ENCODE measurements around the gene GNA15. TPM values are rescaled to one million over a fixed set of nuclear protein-coding genes. Genes with fewer than 3 reads are reported as not detected.

The GNA15 gene
- total and polyA plus RNA-seq, 2 donors (not counting 3 experiments of a cell fraction or from before 2014, with no cell fraction given) = 0.17 TPM; not detected in 1

DNA sequence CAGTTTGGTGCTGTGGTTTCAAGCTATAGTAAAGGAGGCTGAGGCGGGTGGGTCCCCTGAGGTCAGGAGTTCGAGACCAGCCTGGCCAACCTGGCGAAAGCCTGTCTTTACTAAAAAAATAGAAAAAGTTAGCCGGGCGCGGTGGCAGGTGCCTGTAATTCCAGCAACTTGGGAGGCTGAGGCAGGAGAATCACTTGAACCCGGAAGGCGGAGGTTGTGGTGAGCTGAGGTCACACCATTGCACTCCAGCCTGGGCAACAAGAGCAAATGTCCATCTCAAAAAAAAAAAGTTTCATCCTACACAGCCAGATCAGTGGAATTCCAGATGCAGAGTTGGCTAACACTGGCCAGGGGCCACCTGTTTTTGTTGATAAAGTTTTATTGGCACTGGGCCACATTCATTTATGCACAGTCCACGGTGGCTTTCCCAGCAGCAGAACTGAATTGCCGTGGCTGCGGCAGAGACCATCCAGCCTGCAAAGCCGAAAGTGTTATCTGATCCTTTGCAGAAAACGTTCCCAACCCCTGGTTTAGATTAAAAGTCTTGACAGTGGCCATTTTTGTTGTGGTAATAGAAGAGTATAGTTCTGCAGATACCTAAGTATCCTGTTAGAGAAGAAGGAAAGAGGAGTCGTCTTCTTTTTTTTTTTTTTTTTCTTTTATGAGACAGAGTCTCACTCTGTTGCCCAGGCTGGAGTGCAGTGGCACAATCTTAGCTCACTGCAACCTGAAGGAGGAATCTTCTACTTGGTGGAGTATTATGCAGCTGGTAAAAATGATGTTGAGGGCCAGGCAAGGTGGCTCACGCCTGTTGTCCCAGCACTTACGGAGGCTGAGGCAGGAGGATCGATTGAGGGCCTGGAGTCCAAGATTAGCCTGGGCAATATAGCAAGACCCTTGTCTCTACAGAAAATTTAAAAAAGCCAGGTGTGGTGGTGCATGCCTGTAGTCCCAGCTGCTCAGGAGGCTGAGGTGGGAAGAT, 58.6 kb downstream of the GNA15 start:
- Histone ChIP-seq H2AFZ (ENCODE audit: low read depth, low read length) (no peak overlapping the region), H3K4me2 (ENCODE audit: insufficient read depth, low read length) (no peak overlapping the region), H3K4me3 (replicated peaks in 1 of 3; ENCODE audit: insufficient read depth in 1 of 3, low read depth in 1 of 3, low read length in 3 of 3) (no peak overlapping the region), H3K79me2 (ENCODE audit: control insufficient read depth, insufficient read depth, low read length) (peaks cover 22% of the 10 kb centered on the region), H3K9me1 (replicated peaks; ENCODE audit: control insufficient read depth, extremely low read depth, insufficient read depth, low read length) (no peaks in the 10 kb centered on the region), H3K9me3 (replicated peaks; ENCODE audit: control insufficient read depth, insufficient read depth, low read length) (no peaks in the 10 kb centered on the region), H3K4me1 (ENCODE audit: control insufficient read depth, extremely low read depth, insufficient read depth, low read length) (no peaks in the 10 kb centered on the region), H4K20me1 (replicated peaks; ENCODE audit: control insufficient read depth, extremely low read depth, insufficient read depth, low read length) (no peaks in the 10 kb centered on the region), H3K27ac (ENCODE audit: insufficient read depth, low read depth, low read length) (no peak overlapping the region), H3K9ac (replicated peaks; ENCODE audit: extremely low read depth, insufficient read depth, low read length) (no peak overlapping the region), H3K36me3 (ENCODE audit: control insufficient read depth in 2 of 2, extremely low read depth in 1 of 2, insufficient read depth in 2 of 2, low read length in 2 of 2) (peaks cover 0 to 8% of the 10 kb centered on the region in 2 experiments), H3K27me3 (ENCODE audit: control insufficient read depth in 2 of 2, insufficient read depth in 2 of 2, low read length in 2 of 2) (no peaks in the 10 kb centered on the region)
- TF ChIP-seq POLR2A (IDR thresholded peaks at IDR 0.05; ENCODE audit: low read depth, low read length) (no peak), FOS (IDR thresholded peaks at IDR 0.05; ENCODE audit: borderline replicate concordance, insufficient read depth, low read length) (no peak), POLR2AphosphoS5 (IDR thresholded peaks at IDR 0.05; ENCODE audit: insufficient read depth, low read depth, low read length) (no peak), MYC (IDR thresholded peaks at IDR 0.05; ENCODE audit: low read depth, low read length) (no peak), GATA2 (IDR thresholded peaks at IDR 0.05; ENCODE audit: insufficient read depth, insufficient read length, low read depth, low read length) (no peak), JUN (IDR thresholded peaks at IDR 0.05; ENCODE audit: borderline replicate concordance, insufficient read depth, insufficient read length, low read depth) (no peak), EZH2 (IDR thresholded peaks at IDR 0.05; ENCODE audit: borderline replicate concordance, low read depth, low read length, severe bottlenecking) (no peak)
- TF ChIP-seq, protein P1, sequence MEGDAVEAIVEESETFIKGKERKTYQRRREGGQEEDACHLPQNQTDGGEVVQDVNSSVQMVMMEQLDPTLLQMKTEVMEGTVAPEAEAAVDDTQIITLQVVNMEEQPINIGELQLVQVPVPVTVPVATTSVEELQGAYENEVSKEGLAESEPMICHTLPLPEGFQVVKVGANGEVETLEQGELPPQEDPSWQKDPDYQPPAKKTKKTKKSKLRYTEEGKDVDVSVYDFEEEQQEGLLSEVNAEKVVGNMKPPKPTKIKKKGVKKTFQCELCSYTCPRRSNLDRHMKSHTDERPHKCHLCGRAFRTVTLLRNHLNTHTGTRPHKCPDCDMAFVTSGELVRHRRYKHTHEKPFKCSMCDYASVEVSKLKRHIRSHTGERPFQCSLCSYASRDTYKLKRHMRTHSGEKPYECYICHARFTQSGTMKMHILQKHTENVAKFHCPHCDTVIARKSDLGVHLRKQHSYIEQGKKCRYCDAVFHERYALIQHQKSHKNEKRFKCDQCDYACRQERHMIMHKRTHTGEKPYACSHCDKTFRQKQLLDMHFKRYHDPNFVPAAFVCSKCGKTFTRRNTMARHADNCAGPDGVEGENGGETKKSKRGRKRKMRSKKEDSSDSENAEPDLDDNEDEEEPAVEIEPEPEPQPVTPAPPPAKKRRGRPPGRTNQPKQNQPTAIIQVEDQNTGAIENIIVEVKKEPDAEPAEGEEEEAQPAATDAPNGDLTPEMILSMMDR (IDR thresholded peaks at IDR 0.05; ENCODE audit: extremely low read depth in 1 of 2, insufficient read depth in 1 of 2, low read depth in 1 of 2, low read length in 2 of 2) = no peak
- TF ChIP-seq, protein P2, sequence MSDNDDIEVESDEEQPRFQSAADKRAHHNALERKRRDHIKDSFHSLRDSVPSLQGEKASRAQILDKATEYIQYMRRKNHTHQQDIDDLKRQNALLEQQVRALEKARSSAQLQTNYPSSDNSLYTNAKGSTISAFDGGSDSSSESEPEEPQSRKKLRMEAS (IDR thresholded peaks at IDR 0.05; ENCODE audit: insufficient read depth, insufficient read length) = no peak
- intact Hi-C loops (cut with micrococcal nuclease) (no loop called here), dilution Hi-C loops (cut with MboI; ENCODE audit: extremely low pct_ligation_motif_present, low sequenced_read_pairs) (no loop called here)
- ChIA-PET POLR2A (no interaction called here), CTCF (no interaction called here)
- FAIRE-seq (no peak), DNase-seq (ENCODE audit: low read depth, low spot score) (no peak)
- BruUV-seq (replicated peaks) = no TSS peak

Measured in endothelial cell of umbilical vein (primary cell).